NT2/D1 (cell line): ENCODE data around the gene FCER1G.

Source experiments
- SUZ12 ChIP-seq: IDR thresholded peaks from 2 replicates; pipeline ENCODE4 v1.6.1; 2011; ENCODE audit not compliant: insufficient read length, insufficient read depth; ENCODE audit errors: extremely low read depth
- YY1 ChIP-seq: IDR thresholded peaks from 2 replicates; pipeline ENCODE4 v1.6.1; 2011; ENCODE audit not compliant: insufficient read length, insufficient read depth
- ZNF274 ChIP-seq: IDR thresholded peaks from 2 replicates; pipeline ENCODE4 v1.6.1; 2011; ENCODE audit warnings: mild to moderate bottlenecking, low read depth, low read length

DNA sequence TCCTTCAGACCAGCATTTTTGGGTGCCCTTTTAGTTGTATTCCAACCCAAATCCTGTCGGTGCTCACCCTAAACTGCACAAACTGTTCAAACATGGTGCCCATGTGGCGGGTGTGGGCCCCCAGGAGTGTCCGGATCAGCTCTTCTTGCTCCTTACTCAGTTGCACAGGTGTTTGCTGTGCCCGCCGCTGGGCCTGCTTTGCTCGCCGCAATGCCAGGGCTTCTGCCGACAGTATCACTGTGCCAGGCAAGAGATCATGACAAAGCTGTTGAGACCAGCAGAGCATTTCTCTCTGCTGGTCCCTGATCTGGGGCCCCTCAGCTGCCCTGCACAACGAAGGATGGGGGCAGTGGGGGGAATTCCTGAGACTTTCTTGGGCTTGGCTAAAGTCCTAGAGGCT lies 18.0 kb downstream of the FCER1G start:
- no peak for TF ChIP-seq SUZ12
- no peak for TF ChIP-seq YY1
- TF ChIP-seq ZNF274, result no peak
